ENCODE measurements around the gene WASHC4.

WASHC4 gene

DNA sequence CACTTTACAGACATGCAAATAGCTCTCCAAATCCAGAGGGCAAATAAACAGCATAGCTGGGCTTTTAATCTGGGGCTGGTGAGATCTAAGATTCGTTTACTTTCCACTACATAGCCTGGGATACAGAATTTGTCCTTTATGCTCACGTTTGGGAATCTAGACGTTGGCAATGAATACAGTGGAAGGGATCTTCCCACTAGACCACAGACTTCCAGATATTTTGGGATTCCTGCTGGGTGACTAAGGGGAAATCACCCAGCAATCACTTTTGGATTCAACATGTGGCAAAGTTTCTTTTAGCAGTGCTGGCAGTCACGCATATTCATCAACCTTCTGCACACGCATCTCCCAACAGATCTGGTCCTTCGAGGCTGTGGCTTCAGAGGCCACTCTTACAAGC, 104.9 kb downstream of the WASHC4 start:
- no peaks in the 10 kb centered on the region for H3K4me1 ChIP-seq (ENCODE audit: insufficient read depth, low read length)
- no peak overlapping the region for H3K27ac ChIP-seq (ENCODE audit: low read length)
- H3K79me2 ChIP-seq (ENCODE audit: insufficient read depth, low read length): no peaks in the 10 kb centered on the region
- ATAC-seq (ENCODE audit: insufficient read depth, low read depth) (no peak), DNase-seq (no peak)
- no peaks in the 10 kb centered on the region for H3K9me3 ChIP-seq (ENCODE audit: insufficient read depth, low read length, severe bottlenecking)
- H3K4me3 ChIP-seq (ENCODE audit: low read depth in 1 of 2, low read length in 2 of 2): no peak overlapping the region
- H4K20me1 ChIP-seq (ENCODE audit: insufficient read depth, low read length): no peaks in the 10 kb centered on the region
- H3K4me2 ChIP-seq (ENCODE audit: insufficient read depth, low read length): no peak overlapping the region
- H2AFZ ChIP-seq (ENCODE audit: low read depth, low read length): no peak overlapping the region
- H3K9ac ChIP-seq (ENCODE audit: low read depth, low read length): no peak overlapping the region
- peaks cover 41% of the 10 kb centered on the region for H3K36me3 ChIP-seq (ENCODE audit: insufficient read depth, low read length)
- H3K27me3 ChIP-seq (ENCODE audit: insufficient read depth, low read length, poor library complexity): no peaks in the 10 kb centered on the region
- TF ChIP-seq, protein P1, sequence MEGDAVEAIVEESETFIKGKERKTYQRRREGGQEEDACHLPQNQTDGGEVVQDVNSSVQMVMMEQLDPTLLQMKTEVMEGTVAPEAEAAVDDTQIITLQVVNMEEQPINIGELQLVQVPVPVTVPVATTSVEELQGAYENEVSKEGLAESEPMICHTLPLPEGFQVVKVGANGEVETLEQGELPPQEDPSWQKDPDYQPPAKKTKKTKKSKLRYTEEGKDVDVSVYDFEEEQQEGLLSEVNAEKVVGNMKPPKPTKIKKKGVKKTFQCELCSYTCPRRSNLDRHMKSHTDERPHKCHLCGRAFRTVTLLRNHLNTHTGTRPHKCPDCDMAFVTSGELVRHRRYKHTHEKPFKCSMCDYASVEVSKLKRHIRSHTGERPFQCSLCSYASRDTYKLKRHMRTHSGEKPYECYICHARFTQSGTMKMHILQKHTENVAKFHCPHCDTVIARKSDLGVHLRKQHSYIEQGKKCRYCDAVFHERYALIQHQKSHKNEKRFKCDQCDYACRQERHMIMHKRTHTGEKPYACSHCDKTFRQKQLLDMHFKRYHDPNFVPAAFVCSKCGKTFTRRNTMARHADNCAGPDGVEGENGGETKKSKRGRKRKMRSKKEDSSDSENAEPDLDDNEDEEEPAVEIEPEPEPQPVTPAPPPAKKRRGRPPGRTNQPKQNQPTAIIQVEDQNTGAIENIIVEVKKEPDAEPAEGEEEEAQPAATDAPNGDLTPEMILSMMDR (IDR thresholded peaks at IDR 0.05; ENCODE audit: borderline replicate concordance, extremely low read depth, low read length, poor library complexity, severe bottlenecking): no peak
- no peak for TF ChIP-seq EZH2 (IDR thresholded peaks at IDR 0.05; ENCODE audit: borderline replicate concordance, low read depth, low read length, severe bottlenecking)

DNA sequence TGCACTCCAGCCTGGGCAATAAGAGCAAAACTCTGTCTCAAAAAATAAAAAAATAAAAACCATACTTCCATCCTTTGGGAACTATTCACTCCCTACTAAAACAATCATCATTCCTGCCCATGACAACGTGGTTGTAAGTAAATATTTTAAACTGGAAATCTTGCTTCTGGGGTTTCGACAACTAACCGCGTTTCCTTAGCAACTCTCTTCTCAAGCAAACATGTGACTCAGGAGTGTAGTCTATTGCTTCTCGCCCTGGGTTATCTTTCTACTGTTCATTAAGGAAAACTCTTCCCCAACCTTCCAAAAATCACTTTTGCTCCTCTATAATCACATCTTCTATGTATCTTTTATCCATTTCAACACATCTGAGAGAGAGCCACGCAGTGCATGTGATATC, 106.6 kb downstream of the WASHC4 start:
- H4K20me1 ChIP-seq (ENCODE audit: insufficient read depth, low read length): no peaks in the 10 kb centered on the region
- H3K79me2 ChIP-seq (ENCODE audit: insufficient read depth, low read length): no peaks in the 10 kb centered on the region
- TF ChIP-seq, protein P1 (IDR thresholded peaks at IDR 0.05; ENCODE audit: borderline replicate concordance, extremely low read depth, low read length, poor library complexity, severe bottlenecking): no peak
- TF ChIP-seq EZH2 (IDR thresholded peaks at IDR 0.05; ENCODE audit: borderline replicate concordance, low read depth, low read length, severe bottlenecking): no peak
- no peaks in the 10 kb centered on the region for H3K4me1 ChIP-seq (ENCODE audit: insufficient read depth, low read length)
- DNase-seq (no peak), ATAC-seq (ENCODE audit: insufficient read depth, low read depth) (no peak)
- H2AFZ ChIP-seq (ENCODE audit: low read depth, low read length): no peak overlapping the region
- no peak overlapping the region for H3K4me3 ChIP-seq (ENCODE audit: low read depth in 1 of 2, low read length in 2 of 2)
- H3K27ac ChIP-seq (ENCODE audit: low read length): no peak overlapping the region
- no peak overlapping the region for H3K9ac ChIP-seq (ENCODE audit: low read depth, low read length)
- H3K36me3 ChIP-seq (ENCODE audit: insufficient read depth, low read length): peaks cover 53% of the 10 kb centered on the region
- no peak overlapping the region for H3K4me2 ChIP-seq (ENCODE audit: insufficient read depth, low read length)
- no peaks in the 10 kb centered on the region for H3K9me3 ChIP-seq (ENCODE audit: insufficient read depth, low read length, severe bottlenecking)
- no peaks in the 10 kb centered on the region for H3K27me3 ChIP-seq (ENCODE audit: insufficient read depth, low read length, poor library complexity)

- no peak overlapping the region for H3K4me3 ChIP-seq (ENCODE audit: low read depth in 1 of 2, low read length in 2 of 2)
- H3K27me3 ChIP-seq (ENCODE audit: insufficient read depth, low read length, poor library complexity): no peaks in the 10 kb centered on the region
- H3K79me2 ChIP-seq (ENCODE audit: insufficient read depth, low read length): no peaks in the 10 kb centered on the region
- ATAC-seq (ENCODE audit: insufficient read depth, low read depth) (no peak), DNase-seq (no peak)
- H3K9ac ChIP-seq (ENCODE audit: low read depth, low read length): no peak overlapping the region
- no peak for TF ChIP-seq EZH2 (IDR thresholded peaks at IDR 0.05; ENCODE audit: borderline replicate concordance, low read depth, low read length, severe bottlenecking)
- TF ChIP-seq, protein P1 (IDR thresholded peaks at IDR 0.05; ENCODE audit: borderline replicate concordance, extremely low read depth, low read length, poor library complexity, severe bottlenecking): no peak
- peaks cover 53% of the 10 kb centered on the region for H3K36me3 ChIP-seq (ENCODE audit: insufficient read depth, low read length)
- H3K4me1 ChIP-seq (ENCODE audit: insufficient read depth, low read length): no peaks in the 10 kb centered on the region
- H3K27ac ChIP-seq (ENCODE audit: low read length): no peak overlapping the region
- H3K9me3 ChIP-seq (ENCODE audit: insufficient read depth, low read length, severe bottlenecking): no peaks in the 10 kb centered on the region
- H2AFZ ChIP-seq (ENCODE audit: low read depth, low read length): no peak overlapping the region
- no peaks in the 10 kb centered on the region for H4K20me1 ChIP-seq (ENCODE audit: insufficient read depth, low read length)
- H3K4me2 ChIP-seq (ENCODE audit: insufficient read depth, low read length): no peak overlapping the region
These were observed 107.3 kb downstream of the WASHC4 start for GRCh38 chr12:105214670-105215375.
